Natural killer cell treated with Interleukin-12 subunit alpha and Interleukin-12 subunit beta and Interleukin-15 and Interleukin-18, amount 100 ng/mL, for 72 hours (primary cell): Measurements from ENCODE around the gene C9orf43. TPM values are rescaled to one million over a fixed set of nuclear protein-coding genes. Genes with fewer than 3 reads are reported as not detected.
"Not testable (repeated sequence)": the region's sequence is repeated elsewhere in the genome, so short reads cannot be mapped to it uniquely, and the experiment has no call there.

Experiments used
- ATAC-seq, 2 donors: fragments of 150-1000 bp; cut with Tn5 transposase in 1 of 2; sonication (Bioruptor Pico), chemical (Tn5 transposase) in 1 of 2; 2 replicates each; pipeline ENCODE4 v1.10.0; 2021
- DNase-seq: peaks from one replicate; pipeline ENCODE4 v3.0.0; 2022; ENCODE audit warnings: low spot score
- H3K27ac Mint-ChIP-seq, 2 donors: 1 replicate in 1 of 2; 2 replicates in 1 of 2; pipeline ENCODE4 v1.8.0; 2022; ENCODE audit warnings: mixed read lengths in 2 of 2, mild to moderate bottlenecking in 1 of 2, moderate library complexity in 1 of 2
- H3K27me3 Mint-ChIP-seq, 2 donors: 1 replicate in 1 of 2; 2 replicates in 1 of 2; pipeline ENCODE4 v1.8.0; 2022; ENCODE audit warnings: mixed read lengths in 2 of 2
- H3K36me3 Mint-ChIP-seq: one replicate; pipeline ENCODE4 v1.8.0; 2022; ENCODE audit warnings: mixed read lengths
- H3K4me1 Mint-ChIP-seq, 2 donors: 1 replicate in 1 of 2; 2 replicates in 1 of 2; pipeline ENCODE4 v1.8.0; 2022; ENCODE audit warnings: low read depth in 2 of 2, mixed read lengths in 2 of 2, mild to moderate bottlenecking in 1 of 2
- H3K4me3 Mint-ChIP-seq: one replicate; pipeline ENCODE4 v1.8.0; 2022; ENCODE audit warnings: mixed read lengths
- H3K9me3 Mint-ChIP-seq: 2 replicates; pipeline ENCODE4 v1.8.0; 2022; ENCODE audit warnings: mixed read lengths
- total RNA-seq, 2 donors: library from RNA; stranded (reverse); gene quantifications; one replicate each; pipeline ENCODE4 v1.2.3, GENCODE V29; 2022

Gene C9orf43
- total RNA-seq, 2 donors from 2014 or later, result 1.1 to 1.3 TPM

GRCh38 chr9:113390192-113390960 lies 20.2 kb upstream of the C9orf43 start:
- H3K4me3 Mint-ChIP-seq, result no peak overlapping the region
- peaks cover 0 to 3% of the 10 kb centered on the region in 2 donors for H3K4me1 Mint-ChIP-seq
- H3K9me3 Mint-ChIP-seq, result no peaks in the 10 kb centered on the region
- H3K27ac Mint-ChIP-seq, result no peak overlapping the region
- no peak for DNase-seq
- no peaks in the 10 kb centered on the region for H3K36me3 Mint-ChIP-seq
- no peaks in the 10 kb centered on the region for H3K27me3 Mint-ChIP-seq
- ATAC-seq, result no peak

- Mint-ChIP-seq H3K9me3 (no peaks in the 10 kb centered on the region), H3K4me3 (no peak overlapping the region), H3K4me1 (peaks cover 0 to 4% of the 10 kb centered on the region in 2 donors), H3K27ac (no peak overlapping the region), H3K36me3 (no peaks in the 10 kb centered on the region), H3K27me3 (no peaks in the 10 kb centered on the region)
- no peak for ATAC-seq
- DNase-seq, result no peak
These were observed 18.6 kb upstream of the C9orf43 start for GRCh38 chr9:113391917-113392316.

- no peaks in the 10 kb centered on the region for H3K36me3 Mint-ChIP-seq
- ATAC-seq (no peak), DNase-seq (no peak)
- H3K27ac Mint-ChIP-seq, result no peak overlapping the region
- H3K4me1 Mint-ChIP-seq, result peaks cover 0 to 4% of the 10 kb centered on the region in 2 donors
- H3K27me3 Mint-ChIP-seq, result no peaks in the 10 kb centered on the region
- no peaks in the 10 kb centered on the region for H3K9me3 Mint-ChIP-seq
- no peak overlapping the region for H3K4me3 Mint-ChIP-seq
These were observed 17.3 kb upstream of the C9orf43 start for GRCh38 chr9:113393281-113393680.

GRCh38 chr9:113395000-113395861 lies 15.3 kb upstream of the C9orf43 start:
- H3K4me1 Mint-ChIP-seq, result peaks cover 4 to 7% of the 10 kb centered on the region in 2 donors
- H3K4me3 Mint-ChIP-seq, result no peak overlapping the region
- no peaks in the 10 kb centered on the region for H3K27me3 Mint-ChIP-seq
- no peaks in the 10 kb centered on the region for H3K36me3 Mint-ChIP-seq
- H3K9me3 Mint-ChIP-seq, result no peaks in the 10 kb centered on the region
- H3K27ac Mint-ChIP-seq, result no peak overlapping the region
- ATAC-seq, result no peak
- no peak for DNase-seq

- no peaks in the 10 kb centered on the region for H3K36me3 Mint-ChIP-seq
- H3K27ac Mint-ChIP-seq, result no peak overlapping the region
- no peaks in the 10 kb centered on the region for H3K27me3 Mint-ChIP-seq
- ATAC-seq, result no peak
- DNase-seq, result no peak
- H3K4me3 Mint-ChIP-seq, result no peak overlapping the region
- H3K4me1 Mint-ChIP-seq, result peaks cover 9 to 12% of the 10 kb centered on the region in 2 donors
- H3K9me3 Mint-ChIP-seq, result no peaks in the 10 kb centered on the region
These were observed 13.3 kb upstream of the C9orf43 start for GRCh38 chr9:113397203-113397631.

- H3K4me3 Mint-ChIP-seq, result peak overlapping the region; percentile 92
- peaks cover 9 to 12% of the 10 kb centered on the region in 2 donors for H3K4me1 Mint-ChIP-seq
- no peaks in the 10 kb centered on the region for H3K36me3 Mint-ChIP-seq
- H3K9me3 Mint-ChIP-seq, result no peaks in the 10 kb centered on the region
- DNase-seq, result no peak
- H3K27ac Mint-ChIP-seq, result no peak overlapping the region
- no peaks in the 10 kb centered on the region for H3K27me3 Mint-ChIP-seq
- no peak for ATAC-seq
These were observed 11.8 kb upstream of the C9orf43 start for GRCh38 chr9:113398796-113399195.

- H3K27ac Mint-ChIP-seq, result peak overlapping the region in 1 of 2 donors; percentile 73
- H3K4me1 Mint-ChIP-seq, result peaks cover 9 to 12% of the 10 kb centered on the region in 2 donors
- H3K27me3 Mint-ChIP-seq, result no peaks in the 10 kb centered on the region
- DNase-seq (no peak), ATAC-seq (no peak)
- H3K4me3 Mint-ChIP-seq, result peak overlapping the region; percentile 92
- no peaks in the 10 kb centered on the region for H3K9me3 Mint-ChIP-seq
- no peaks in the 10 kb centered on the region for H3K36me3 Mint-ChIP-seq
These were observed 10.8 kb upstream of the C9orf43 start for GRCh38 chr9:113399646-113400200.

GRCh38 chr9:113401027-113401792 lies 9.3 kb upstream of the C9orf43 start, which contains the start of gene ALAD:
Gene ALAD (minus strand): TSS chr9:113401284. CDS start chr9:113393559, 7,725 bp downstream.
- Mint-ChIP-seq H3K9me3 (no peaks in the 10 kb centered on the region), H3K36me3 (no peaks in the 10 kb centered on the region), H3K4me3 (peak within 1 kb of the TSS; percentile 92), H3K27ac (peak within 1 kb of the TSS; percentile 51 to 76), H3K4me1 (peaks cover 8 to 12% of the 10 kb centered on the region in 2 donors), H3K27me3 (no peaks in the 10 kb centered on the region)
- ATAC-seq, result peak; percentile 100
- DNase-seq, result peak; percentile 100

GRCh38 chr9:113403646-113404045 lies 6.9 kb upstream of the C9orf43 start:
- H3K4me1 Mint-ChIP-seq, result peaks cover 24 to 26% of the 10 kb centered on the region in 2 donors
- H3K36me3 Mint-ChIP-seq, result peaks cover 19% of the 10 kb centered on the region
- no peaks in the 10 kb centered on the region for H3K27me3 Mint-ChIP-seq
- H3K27ac Mint-ChIP-seq, result no peak overlapping the region
- no peak overlapping the region for H3K4me3 Mint-ChIP-seq
- DNase-seq (no peak), ATAC-seq (no peak)
- no peaks in the 10 kb centered on the region for H3K9me3 Mint-ChIP-seq

- not testable (repeated sequence) for H3K27ac Mint-ChIP-seq, DNase-seq
These were observed 4.2 kb upstream of the C9orf43 start for GRCh38 chr9:113406353-113406752.

GRCh38 chr9:113406873-113407511 lies 3.6 kb upstream of the C9orf43 start:
- peak overlapping the region; percentile 97 for H3K4me3 Mint-ChIP-seq
- ATAC-seq, H3K9me3 Mint-ChIP-seq, DNase-seq, H3K27me3 Mint-ChIP-seq: not testable (repeated sequence)
- peaks cover 25 to 33% of the 10 kb centered on the region in 2 donors for H3K4me1 Mint-ChIP-seq
- peak overlapping the region; percentile 67 to 99 for H3K27ac Mint-ChIP-seq
- H3K36me3 Mint-ChIP-seq, result peaks cover 25% of the 10 kb centered on the region

More at GRCh38 chr9:113406353-113406752, 4.2 kb upstream of the C9orf43 start:
- peaks cover 25% of the 10 kb centered on the region for H3K36me3 Mint-ChIP-seq
- ATAC-seq, H3K9me3 Mint-ChIP-seq, H3K4me3 Mint-ChIP-seq, H3K27me3 Mint-ChIP-seq: not testable (repeated sequence)
- peaks cover 29 to 37% of the 10 kb centered on the region in 2 donors for H3K4me1 Mint-ChIP-seq

- H3K36me3 Mint-ChIP-seq, result peaks cover 25% of the 10 kb centered on the region
- H3K27me3 Mint-ChIP-seq, result no peaks in the 10 kb centered on the region
- H3K4me3 Mint-ChIP-seq, result peak overlapping the region; percentile 97
- H3K27ac Mint-ChIP-seq, result peak overlapping the region; percentile 98 to 99
- DNase-seq, result no peak
- ATAC-seq, result no peak
- no peaks in the 10 kb centered on the region for H3K9me3 Mint-ChIP-seq
- peaks cover 25 to 33% of the 10 kb centered on the region in 2 donors for H3K4me1 Mint-ChIP-seq
These were observed 1.1 kb upstream of the C9orf43 start for GRCh38 chr9:113409481-113409880.

GRCh38 chr9:113409883-113410206 lies 702 bp upstream of the C9orf43 start:
- H3K27ac Mint-ChIP-seq, result peak overlapping the region; percentile 98 to 99
- no peaks in the 10 kb centered on the region for H3K9me3 Mint-ChIP-seq
- DNase-seq (no peak), ATAC-seq (peak; percentile 3 to 45)
- H3K36me3 Mint-ChIP-seq, result peaks cover 25% of the 10 kb centered on the region
- peak overlapping the region; percentile 97 for H3K4me3 Mint-ChIP-seq
- peaks cover 25 to 33% of the 10 kb centered on the region in 2 donors for H3K4me1 Mint-ChIP-seq
- no peaks in the 10 kb centered on the region for H3K27me3 Mint-ChIP-seq
